Liver (tissue), 9 donors: ENCODE data around the gene CORO2B. TPM values are rescaled to one million over a fixed set of nuclear protein-coding genes. Genes with fewer than 3 reads are reported as not detected.

ENCODE experiments used
- DNase-seq: peaks from one replicate; pipeline ENCODE4 v3.0.0-alpha.2; 2017; ENCODE audit warnings: low spot score
- H3K27ac ChIP-seq, 2 donors: one replicate each; pipeline ENCODE4 v1.7.0; 2013; ENCODE audit warnings: inconsistent platforms in 2 of 2, low read length in 2 of 2, control low read depth in 1 of 2, low read depth in 1 of 2, mild to moderate bottlenecking in 1 of 2
- H3K27me3 ChIP-seq, 4 donors: one replicate each; pipeline versions ENCODE4 v1.6.1 to v1.7.0; 2013; ENCODE audit warnings: low read length in 3 of 4, inconsistent platforms in 1 of 4, mild to moderate bottlenecking in 1 of 4, moderate library complexity in 1 of 4; ENCODE audit not compliant: control insufficient read depth in 4 of 4, insufficient read depth in 4 of 4
- H3K36me3 ChIP-seq, 4 donors: one replicate each; pipeline versions ENCODE4 v1.6.1 to v1.7.0; 2013; ENCODE audit warnings: low read length in 3 of 4, mild to moderate bottlenecking in 3 of 4, low read depth in 1 of 4, moderate library complexity in 1 of 4; ENCODE audit not compliant: control insufficient read depth in 4 of 4, insufficient read depth in 3 of 4
- H3K4me1 ChIP-seq, 4 donors: one replicate each; pipeline versions ENCODE4 v1.6.1 to v1.7.0; 2013; ENCODE audit warnings: low read length in 3 of 4, mild to moderate bottlenecking in 3 of 4, moderate library complexity in 1 of 4; ENCODE audit not compliant: control insufficient read depth in 4 of 4, insufficient read depth in 4 of 4
- H3K4me3 ChIP-seq, 3 donors: one replicate each; pipeline versions ENCODE4 v1.6.1 to v1.7.0; 2013; ENCODE audit warnings: low read length in 3 of 3, control low read depth in 1 of 3, low read depth in 1 of 3, mild to moderate bottlenecking in 1 of 3
- H3K9ac ChIP-seq, 2 donors: one replicate each; pipeline ENCODE4 v1.7.0; 2013; ENCODE audit warnings: low read length in 2 of 2, mild to moderate bottlenecking in 2 of 2, moderate library complexity in 2 of 2, control low read depth in 1 of 2, low read depth in 1 of 2
- H3K9me3 ChIP-seq, 4 donors: one replicate each; pipeline versions ENCODE4 v1.6.1 to v1.7.0; 2013; ENCODE audit warnings: low read length in 3 of 4; ENCODE audit not compliant: control insufficient read depth in 4 of 4
- EGR1 ChIP-seq, 2 donors: IDR thresholded peaks; 2 replicates each; pipeline ENCODE4 v1.6.1; 2016 to 2018; ENCODE audit warnings: antibody characterized with exemption in 2 of 2, low read depth in 2 of 2
- FOXA1 ChIP-seq: IDR thresholded peaks from 2 replicates; pipeline ENCODE4 v1.6.1; 2016; ENCODE audit warnings: antibody characterized with exemption
- FOXA2 ChIP-seq: IDR thresholded peaks from 2 replicates; pipeline ENCODE4 v1.6.1; 2016; ENCODE audit warnings: antibody characterized with exemption
- GABPA ChIP-seq, 2 donors: IDR thresholded peaks in 1 of 2; conservative IDR thresholded peaks in 1 of 2; 2 replicates each; pipeline ENCODE4 v1.6.1; 2016; ENCODE audit warnings: antibody characterized with exemption in 2 of 2, mild to moderate bottlenecking in 1 of 2, moderate library complexity in 1 of 2
- HNF4A ChIP-seq, 2 donors: conservative IDR thresholded peaks; 2 replicates each; pipeline ENCODE4 v1.6.1; 2016; ENCODE audit warnings: antibody characterized with exemption in 2 of 2, mild to moderate bottlenecking in 2 of 2
- HNF4G ChIP-seq: IDR thresholded peaks from 2 replicates; pipeline ENCODE4 v1.6.1; 2016; ENCODE audit warnings: antibody characterized with exemption
- RXRA ChIP-seq, 2 donors: IDR thresholded peaks; 2 replicates each; pipeline ENCODE4 v1.6.1; 2017 to 2018; ENCODE audit warnings: antibody characterized with exemption in 2 of 2, mild to moderate bottlenecking in 1 of 2
- SP1 ChIP-seq: IDR thresholded peaks from 2 replicates; pipeline ENCODE4 v1.6.1; 2018; ENCODE audit warnings: antibody characterized with exemption, mild to moderate bottlenecking
- TAF1 ChIP-seq: conservative IDR thresholded peaks from 2 replicates; pipeline ENCODE4 v1.6.1; 2016; ENCODE audit warnings: antibody characterized with exemption, mild to moderate bottlenecking
- YY1 ChIP-seq: IDR thresholded peaks from 2 replicates; pipeline ENCODE4 v1.6.1; 2016; ENCODE audit warnings: antibody characterized with exemption, mild to moderate bottlenecking
- WGBS: extraction: QIAGEN DNeasy Blood & Tissue Kit; methylation state at CpG from one replicate; pipeline ENCODE4 v1.1.7; 2013; 5-methylcytosine and 5-hydroxymethylcytosine counted together
- polyA plus RNA-seq, 2 donors: library from polyadenylated mRNA; stranded (reverse) in 1 of 2; unstranded in 1 of 2; fragments of 200-250 nt in 1 of 2; fragments of >200 nt in 1 of 2; fragmentation: Nextera tagmentation in 1 of 2; extraction: Ambion mirVana in 1 of 2; gene quantifications; one replicate each; pipeline versions ENCODE4 v1.2.1 to v1.2.3, GENCODE V29; 2013 to 2015
- total RNA-seq, 2 donors: library from RNA; depleted of rRNA; stranded (reverse); fragments of >200 nt; gene quantifications; one replicate each; pipeline ENCODE4 v1.2.3, GENCODE V29; 2014
- TF ChIP-seq, protein P1 (sequence below): IDR thresholded peaks from 2 replicates; pipeline ENCODE4 v1.6.1; 2016; ENCODE audit warnings: antibody characterized with exemption, mild to moderate bottlenecking
- TF ChIP-seq, protein P2 (sequence below): IDR thresholded peaks from 2 replicates; pipeline ENCODE4 v1.6.1; 2016; ENCODE audit warnings: antibody characterized with exemption
- TF ChIP-seq, protein P3 (sequence below): IDR thresholded peaks from 2 replicates; pipeline ENCODE4 v1.6.1; 2016; ENCODE audit warnings: antibody characterized with exemption
- TF ChIP-seq, protein P4 (sequence below): IDR thresholded peaks from 2 replicates; pipeline ENCODE4 v1.6.1; 2016; ENCODE audit warnings: antibody characterized with exemption
- donor health status: healthy.
- donor health status: healthy.
- donor health status: healthy.
- donor health status: healthy.
- donor health status: healthy.

Gene CORO2B
- total and polyA plus RNA-seq, 4 donors = 0.15 to 0.65 (median 0.52) TPM

DNA sequence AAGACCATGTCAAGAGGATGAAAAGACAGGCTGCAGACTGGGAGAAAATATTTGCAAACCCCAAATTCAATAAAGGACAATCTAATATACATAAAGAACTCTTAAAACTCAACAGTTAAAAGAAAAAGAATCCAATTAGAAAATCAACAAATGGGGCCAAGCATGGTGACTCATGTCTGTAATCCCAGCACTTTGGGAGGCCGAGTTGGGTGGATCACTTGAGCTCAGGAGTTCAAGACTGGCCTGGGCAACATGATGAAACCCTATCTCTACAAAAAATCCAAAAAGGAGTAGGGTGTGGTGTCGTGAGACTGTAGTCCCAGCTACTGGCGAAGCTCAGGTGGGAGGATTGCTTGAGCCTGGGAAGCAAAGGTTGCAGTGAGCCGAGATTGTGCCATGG, 184.3 kb downstream of the CORO2B start:
- no peaks in the 10 kb centered on the region for H3K4me1 ChIP-seq
- no peaks in the 10 kb centered on the region for H3K9me3 ChIP-seq
- no peak for DNase-seq
- no peaks in the 10 kb centered on the region for H3K27me3 ChIP-seq
- H3K4me3 ChIP-seq = no peak overlapping the region
- H3K27ac ChIP-seq = no peak overlapping the region
- 92% methylated on average over 4 of the region's 4 CpGs for WGBS
- TF ChIP-seq RXRA (IDR thresholded peaks at IDR 0.05) = no peak
- TF ChIP-seq, protein P1, sequence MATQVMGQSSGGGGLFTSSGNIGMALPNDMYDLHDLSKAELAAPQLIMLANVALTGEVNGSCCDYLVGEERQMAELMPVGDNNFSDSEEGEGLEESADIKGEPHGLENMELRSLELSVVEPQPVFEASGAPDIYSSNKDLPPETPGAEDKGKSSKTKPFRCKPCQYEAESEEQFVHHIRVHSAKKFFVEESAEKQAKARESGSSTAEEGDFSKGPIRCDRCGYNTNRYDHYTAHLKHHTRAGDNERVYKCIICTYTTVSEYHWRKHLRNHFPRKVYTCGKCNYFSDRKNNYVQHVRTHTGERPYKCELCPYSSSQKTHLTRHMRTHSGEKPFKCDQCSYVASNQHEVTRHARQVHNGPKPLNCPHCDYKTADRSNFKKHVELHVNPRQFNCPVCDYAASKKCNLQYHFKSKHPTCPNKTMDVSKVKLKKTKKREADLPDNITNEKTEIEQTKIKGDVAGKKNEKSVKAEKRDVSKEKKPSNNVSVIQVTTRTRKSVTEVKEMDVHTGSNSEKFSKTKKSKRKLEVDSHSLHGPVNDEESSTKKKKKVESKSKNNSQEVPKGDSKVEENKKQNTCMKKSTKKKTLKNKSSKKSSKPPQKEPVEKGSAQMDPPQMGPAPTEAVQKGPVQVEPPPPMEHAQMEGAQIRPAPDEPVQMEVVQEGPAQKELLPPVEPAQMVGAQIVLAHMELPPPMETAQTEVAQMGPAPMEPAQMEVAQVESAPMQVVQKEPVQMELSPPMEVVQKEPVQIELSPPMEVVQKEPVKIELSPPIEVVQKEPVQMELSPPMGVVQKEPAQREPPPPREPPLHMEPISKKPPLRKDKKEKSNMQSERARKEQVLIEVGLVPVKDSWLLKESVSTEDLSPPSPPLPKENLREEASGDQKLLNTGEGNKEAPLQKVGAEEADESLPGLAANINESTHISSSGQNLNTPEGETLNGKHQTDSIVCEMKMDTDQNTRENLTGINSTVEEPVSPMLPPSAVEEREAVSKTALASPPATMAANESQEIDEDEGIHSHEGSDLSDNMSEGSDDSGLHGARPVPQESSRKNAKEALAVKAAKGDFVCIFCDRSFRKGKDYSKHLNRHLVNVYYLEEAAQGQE = no peak
- H3K9ac ChIP-seq = no peak overlapping the region
- H3K36me3 ChIP-seq = no peaks in the 10 kb centered on the region

DNA sequence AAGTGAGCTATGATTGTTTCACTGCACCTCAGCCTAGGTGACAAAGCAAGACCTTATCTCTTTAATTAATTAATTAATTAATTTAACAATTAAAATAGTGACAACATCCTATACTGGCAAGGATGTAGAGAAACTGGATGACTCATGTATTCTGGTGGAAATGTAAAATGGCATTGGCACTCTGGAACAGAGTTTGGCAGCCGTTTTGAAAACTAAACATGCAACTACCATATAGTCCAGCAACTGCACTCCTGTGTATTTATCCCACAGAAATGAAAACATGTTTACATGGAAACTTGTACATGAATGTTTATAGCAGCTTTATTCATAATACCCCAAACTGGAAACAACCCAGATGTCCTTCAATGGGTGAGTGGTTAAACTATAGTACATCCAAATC, 185.3 kb downstream of the CORO2B start:
- no peak overlapping the region for H3K4me3 ChIP-seq
- H3K27me3 ChIP-seq = no peaks in the 10 kb centered on the region
- H3K9me3 ChIP-seq = no peaks in the 10 kb centered on the region
- TF ChIP-seq, protein P2, sequence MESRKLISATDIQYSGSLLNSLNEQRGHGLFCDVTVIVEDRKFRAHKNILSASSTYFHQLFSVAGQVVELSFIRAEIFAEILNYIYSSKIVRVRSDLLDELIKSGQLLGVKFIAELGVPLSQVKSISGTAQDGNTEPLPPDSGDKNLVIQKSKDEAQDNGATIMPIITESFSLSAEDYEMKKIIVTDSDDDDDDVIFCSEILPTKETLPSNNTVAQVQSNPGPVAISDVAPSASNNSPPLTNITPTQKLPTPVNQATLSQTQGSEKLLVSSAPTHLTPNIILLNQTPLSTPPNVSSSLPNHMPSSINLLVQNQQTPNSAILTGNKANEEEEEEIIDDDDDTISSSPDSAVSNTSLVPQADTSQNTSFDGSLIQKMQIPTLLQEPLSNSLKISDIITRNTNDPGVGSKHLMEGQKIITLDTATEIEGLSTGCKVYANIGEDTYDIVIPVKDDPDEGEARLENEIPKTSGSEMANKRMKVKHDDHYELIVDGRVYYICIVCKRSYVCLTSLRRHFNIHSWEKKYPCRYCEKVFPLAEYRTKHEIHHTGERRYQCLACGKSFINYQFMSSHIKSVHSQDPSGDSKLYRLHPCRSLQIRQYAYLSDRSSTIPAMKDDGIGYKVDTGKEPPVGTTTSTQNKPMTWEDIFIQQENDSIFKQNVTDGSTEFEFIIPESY = no peak
- no peak for TF ChIP-seq FOXA2
- TF ChIP-seq, protein P3, sequence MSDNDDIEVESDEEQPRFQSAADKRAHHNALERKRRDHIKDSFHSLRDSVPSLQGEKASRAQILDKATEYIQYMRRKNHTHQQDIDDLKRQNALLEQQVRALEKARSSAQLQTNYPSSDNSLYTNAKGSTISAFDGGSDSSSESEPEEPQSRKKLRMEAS = no peak
- no peak overlapping the region for H3K9ac ChIP-seq
- DNase-seq = no peak
- no peaks in the 10 kb centered on the region for H3K36me3 ChIP-seq
- H3K4me1 ChIP-seq = no peaks in the 10 kb centered on the region
- H3K27ac ChIP-seq = no peak overlapping the region
- WGBS = 74% methylated on average over 1 of the region's 1 CpG

DNA sequence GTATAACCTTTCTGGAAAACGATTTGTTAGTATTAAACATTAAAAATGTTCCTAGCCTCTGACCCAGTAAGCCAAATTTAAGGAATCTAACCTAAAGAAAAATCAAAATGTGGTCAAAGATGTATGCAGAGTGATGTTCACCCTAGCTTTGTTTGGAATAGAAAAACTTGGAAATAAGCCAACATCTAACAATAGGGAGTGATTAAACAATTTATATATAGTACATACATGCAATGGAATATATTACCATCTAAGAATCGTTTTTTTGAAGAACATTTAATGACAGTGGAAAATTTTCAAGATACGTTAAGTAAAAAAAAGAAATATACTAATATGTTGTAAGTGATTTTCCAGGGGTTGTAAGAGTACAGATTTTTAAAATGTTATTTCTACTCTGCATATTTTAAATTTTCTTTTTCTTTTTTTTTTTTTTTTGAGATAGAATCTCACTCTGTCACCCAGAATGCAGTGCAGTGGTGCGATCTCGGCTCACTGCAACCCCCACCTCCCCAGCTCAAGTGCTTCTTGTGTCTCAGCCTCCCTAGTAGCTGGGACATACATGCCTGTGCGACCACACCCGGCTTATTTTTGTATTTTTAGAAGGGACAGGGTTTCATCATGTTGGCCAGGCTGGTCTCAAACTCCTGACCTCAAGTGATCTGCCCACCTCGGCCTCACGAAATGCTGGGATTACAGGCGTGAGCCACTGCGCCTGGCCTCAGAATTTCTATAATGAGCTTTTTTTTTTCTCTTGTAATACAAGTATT, 187.0 kb downstream of the CORO2B start:
- no peak overlapping the region for H3K4me3 ChIP-seq
- H3K9me3 ChIP-seq = no peaks in the 10 kb centered on the region
- no peaks in the 10 kb centered on the region for H3K36me3 ChIP-seq
- no peaks in the 10 kb centered on the region for H3K27me3 ChIP-seq
- 77% methylated on average over 11 of the region's 11 CpGs for WGBS
- DNase-seq = no peak
- H3K9ac ChIP-seq = no peak overlapping the region
- no peaks in the 10 kb centered on the region for H3K4me1 ChIP-seq
- TF ChIP-seq, protein P3 = no peak
- TF ChIP-seq HNF4G (no peak), HNF4A (conservative IDR thresholded peaks at IDR 0.05) (no peak), FOXA1 (no peak), TAF1 (no peak), YY1 (no peak), EGR1 (IDR thresholded peaks at IDR 0.05; ENCODE audit: low read depth in 2 of 2) (no peak), GABPA (IDR thresholded peaks at IDR 0.05 in 1 of 2, conservative IDR thresholded peaks at IDR 0.05 in 1 of 2) (no peak), FOXA2 (no peak), RXRA (IDR thresholded peaks at IDR 0.05) (no peak), SP1 (no peak)
- TF ChIP-seq, protein P4, sequence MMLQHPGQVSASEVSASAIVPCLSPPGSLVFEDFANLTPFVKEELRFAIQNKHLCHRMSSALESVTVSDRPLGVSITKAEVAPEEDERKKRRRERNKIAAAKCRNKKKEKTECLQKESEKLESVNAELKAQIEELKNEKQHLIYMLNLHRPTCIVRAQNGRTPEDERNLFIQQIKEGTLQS = no peak
- no peak overlapping the region for H3K27ac ChIP-seq
